Dendritic cell treated with granulocyte-macrophage colony-stimulating factor and Interleukin-4, amounts not matched to agents 40 ng/mL and 50 ng/mL, for 4 days (primary cell): ENCODE results near the gene PSMB11.
A peak's percentile ranks its signal among the peaks of the same experiment; 100 is the strongest.
"Not testable (repeated sequence)": the region's sequence is repeated elsewhere in the genome, so short reads cannot be mapped to it uniquely, and the experiment has no call there.

Source experiments
- H3K27ac Mint-ChIP-seq: one replicate; pipeline ENCODE4 v1.8.0; 2022; ENCODE audit warnings: mild to moderate bottlenecking, mixed read lengths
- H3K27me3 Mint-ChIP-seq: one replicate; pipeline ENCODE4 v1.8.0; 2022; ENCODE audit warnings: mild to moderate bottlenecking, mixed read lengths
- H3K36me3 Mint-ChIP-seq: one replicate; pipeline ENCODE4 v1.8.0; 2022; ENCODE audit warnings: low read depth, mixed read lengths
- H3K4me1 Mint-ChIP-seq: one replicate; pipeline ENCODE4 v1.8.0; 2022; ENCODE audit warnings: low read depth, mixed read lengths
- H3K4me3 Mint-ChIP-seq: one replicate; pipeline ENCODE4 v1.8.0; 2022; ENCODE audit warnings: mild to moderate bottlenecking, moderate library complexity, mixed read lengths
- H3K9me3 Mint-ChIP-seq: one replicate; pipeline ENCODE4 v1.8.0; 2022; ENCODE audit warnings: mixed read lengths
- intact Hi-C: fragments of 100-400 bp; cut with micrococcal nuclease; formaldehyde crosslinking; loops from one replicate; pipeline ENCODE4 v1.15.0; 2022

The PSMB11 gene

GRCh38 chr14:23042162-23042965 lies at the start of gene PSMB11:
PSMB11 (plus strand) TSS chr14:23042212; CDS start chr14:23042226, 14 bp downstream.
- intact Hi-C loops, result no loop called here
- peaks cover 15% of the 10 kb centered on the region for H3K27me3 Mint-ChIP-seq
- H3K9me3 Mint-ChIP-seq, result no peaks in the 10 kb centered on the region
- H3K4me3 Mint-ChIP-seq, result no peak within 1 kb of the TSS
- no peak within 1 kb of the TSS for H3K27ac Mint-ChIP-seq
- H3K36me3 Mint-ChIP-seq, result no peaks in the 10 kb centered on the region
- H3K4me1 Mint-ChIP-seq, result peaks cover 11% of the 10 kb centered on the region

GRCh38 chr14:22993517-22993916 lies 48.5 kb upstream of the PSMB11 start:
- H3K4me3 Mint-ChIP-seq, result no peak overlapping the region
- no peaks in the 10 kb centered on the region for H3K27me3 Mint-ChIP-seq
- intact Hi-C loops, result no loop called here
- H3K9me3 Mint-ChIP-seq, result no peaks in the 10 kb centered on the region
- peaks cover 40% of the 10 kb centered on the region for H3K36me3 Mint-ChIP-seq
- H3K27ac Mint-ChIP-seq, result no peak overlapping the region
- no peaks in the 10 kb centered on the region for H3K4me1 Mint-ChIP-seq

GRCh38 chr14:22994762-22995275 lies 47.2 kb upstream of the PSMB11 start:
- Mint-ChIP-seq H3K4me3 (no peak overlapping the region), H3K4me1 (no peaks in the 10 kb centered on the region), H3K36me3 (peaks cover 32% of the 10 kb centered on the region), H3K27me3 (no peaks in the 10 kb centered on the region), H3K27ac (no peak overlapping the region), H3K9me3 (no peaks in the 10 kb centered on the region)
- intact Hi-C loops, result no loop called here

- intact Hi-C loops, result no loop called here
- Mint-ChIP-seq H3K9me3 (no peaks in the 10 kb centered on the region), H3K4me1 (no peaks in the 10 kb centered on the region), H3K27me3 (no peaks in the 10 kb centered on the region), H3K27ac (no peak overlapping the region), H3K36me3 (peaks cover 20% of the 10 kb centered on the region), H3K4me3 (no peak overlapping the region)
Observed at GRCh38 chr14:22995889-22996625, 46.0 kb upstream of the PSMB11 start.

GRCh38 chr14:22996768-22997654 lies 45.0 kb upstream of the PSMB11 start:
- H3K27ac Mint-ChIP-seq, result no peak overlapping the region
- H3K27me3 Mint-ChIP-seq, result no peaks in the 10 kb centered on the region
- intact Hi-C loops, result no loop called here
- H3K36me3 Mint-ChIP-seq, result peaks cover 11% of the 10 kb centered on the region
- H3K4me1 Mint-ChIP-seq, result no peaks in the 10 kb centered on the region
- no peaks in the 10 kb centered on the region for H3K9me3 Mint-ChIP-seq
- H3K4me3 Mint-ChIP-seq, result no peak overlapping the region

GRCh38 chr14:22997676-22998323 lies 44.2 kb upstream of the PSMB11 start:
- H3K9me3 Mint-ChIP-seq, result no peaks in the 10 kb centered on the region
- intact Hi-C loops, result no loop called here
- H3K27me3 Mint-ChIP-seq, result no peaks in the 10 kb centered on the region
- peaks cover 11% of the 10 kb centered on the region for H3K36me3 Mint-ChIP-seq
- no peak overlapping the region for H3K27ac Mint-ChIP-seq
- no peaks in the 10 kb centered on the region for H3K4me1 Mint-ChIP-seq
- no peak overlapping the region for H3K4me3 Mint-ChIP-seq

GRCh38 chr14:22998329-22999012 lies 43.5 kb upstream of the PSMB11 start:
- no peak overlapping the region for H3K27ac Mint-ChIP-seq
- no peaks in the 10 kb centered on the region for H3K9me3 Mint-ChIP-seq
- no peaks in the 10 kb centered on the region for H3K4me1 Mint-ChIP-seq
- intact Hi-C loops, result no loop called here
- H3K27me3 Mint-ChIP-seq, result no peaks in the 10 kb centered on the region
- peaks cover 5% of the 10 kb centered on the region for H3K36me3 Mint-ChIP-seq
- H3K4me3 Mint-ChIP-seq, result no peak overlapping the region

GRCh38 chr14:23000860-23001259 lies 41.2 kb upstream of the PSMB11 start:
- H3K27ac Mint-ChIP-seq, result no peak overlapping the region
- intact Hi-C loops, result no loop called here
- no peaks in the 10 kb centered on the region for H3K4me1 Mint-ChIP-seq
- no peaks in the 10 kb centered on the region for H3K27me3 Mint-ChIP-seq
- no peak overlapping the region for H3K4me3 Mint-ChIP-seq
- no peaks in the 10 kb centered on the region for H3K9me3 Mint-ChIP-seq
- no peaks in the 10 kb centered on the region for H3K36me3 Mint-ChIP-seq

- intact Hi-C loops, result no loop called here
- Mint-ChIP-seq H3K9me3 (no peaks in the 10 kb centered on the region), H3K4me3 (no peak overlapping the region), H3K4me1 (peaks cover 3% of the 10 kb centered on the region), H3K36me3 (peaks cover 7% of the 10 kb centered on the region), H3K27me3 (no peaks in the 10 kb centered on the region), H3K27ac (no peak overlapping the region)
Observed at GRCh38 chr14:23002592-23002991, 39.4 kb upstream of the PSMB11 start.

- H3K27me3 Mint-ChIP-seq, H3K36me3 Mint-ChIP-seq, H3K27ac Mint-ChIP-seq, H3K4me3 Mint-ChIP-seq, intact Hi-C loops, H3K9me3 Mint-ChIP-seq: not testable (repeated sequence)
- H3K4me1 Mint-ChIP-seq, result peaks cover 14% of the 10 kb centered on the region
Observed at GRCh38 chr14:23004274-23004673, 37.7 kb upstream of the PSMB11 start.

- intact Hi-C loops, result loop anchor here (5.0 kb wide), 1 partner anchor 282 kb away; the partner anchor contains the start of gene HOMEZ
- H3K4me1 Mint-ChIP-seq, result peaks cover 14% of the 10 kb centered on the region
- H3K9me3 Mint-ChIP-seq, result no peaks in the 10 kb centered on the region
- no peak overlapping the region for H3K4me3 Mint-ChIP-seq
- H3K27me3 Mint-ChIP-seq, result no peaks in the 10 kb centered on the region
- peaks cover 7% of the 10 kb centered on the region for H3K36me3 Mint-ChIP-seq
- peak overlapping the region; percentile 99 for H3K27ac Mint-ChIP-seq
Observed at GRCh38 chr14:23005451-23006187, 36.4 kb upstream of the PSMB11 start.

- Mint-ChIP-seq H3K4me3 (peak overlapping the region; percentile 96), H3K36me3 (peaks cover 7% of the 10 kb centered on the region), H3K9me3 (no peaks in the 10 kb centered on the region), H3K27ac (peak overlapping the region; percentile 99), H3K4me1 (peaks cover 14% of the 10 kb centered on the region), H3K27me3 (no peaks in the 10 kb centered on the region)
- intact Hi-C loops, result loop anchor here (5.0 kb wide), 1 partner anchor 281 kb away; the partner anchor contains the start of gene HOMEZ
Observed at GRCh38 chr14:23006188-23006534, 35.9 kb upstream of the PSMB11 start.
